ENCODE measurements around the gene NCLN.

GRCh38 chr19:3248728-3249326 is 63.1 kb downstream of the NCLN start:
- no peak for TF ChIP-seq POLR2A (IDR thresholded peaks at IDR 0.05)
- TF ChIP-seq EP300 (IDR thresholded peaks at IDR 0.05), result no peak
